Testis (tissue), 2 donors: Measurements from ENCODE around the gene SCNN1A.

ENCODE experiments used
- POLR2A ChIP-seq: fragments of 450-650 bp; IDR thresholded peaks from one replicate; pipeline ENCODE4 v1.6.1; 2017; ENCODE audit warnings: antibody characterized with exemption, mild to moderate bottlenecking, moderate library complexity
- TF ChIP-seq, protein P1 (sequence below), 3 experiments: fragments of 450-650 bp in 2 of 3; fragments of 200-600 bp in 1 of 3; sonication (generic) in 1 of 3; IDR thresholded peaks; one replicate each; pipeline ENCODE4 v1.5.1; 2016 to 2019; ENCODE audit warnings: antibody characterized with exemption in 3 of 3, mild to moderate bottlenecking in 2 of 3, moderate library complexity in 1 of 3

GRCh38 chr12:6369916-6370575 is 5.3 kb downstream of the SCNN1A start:
- TF ChIP-seq POLR2A = no peak
- TF ChIP-seq, protein P1, sequence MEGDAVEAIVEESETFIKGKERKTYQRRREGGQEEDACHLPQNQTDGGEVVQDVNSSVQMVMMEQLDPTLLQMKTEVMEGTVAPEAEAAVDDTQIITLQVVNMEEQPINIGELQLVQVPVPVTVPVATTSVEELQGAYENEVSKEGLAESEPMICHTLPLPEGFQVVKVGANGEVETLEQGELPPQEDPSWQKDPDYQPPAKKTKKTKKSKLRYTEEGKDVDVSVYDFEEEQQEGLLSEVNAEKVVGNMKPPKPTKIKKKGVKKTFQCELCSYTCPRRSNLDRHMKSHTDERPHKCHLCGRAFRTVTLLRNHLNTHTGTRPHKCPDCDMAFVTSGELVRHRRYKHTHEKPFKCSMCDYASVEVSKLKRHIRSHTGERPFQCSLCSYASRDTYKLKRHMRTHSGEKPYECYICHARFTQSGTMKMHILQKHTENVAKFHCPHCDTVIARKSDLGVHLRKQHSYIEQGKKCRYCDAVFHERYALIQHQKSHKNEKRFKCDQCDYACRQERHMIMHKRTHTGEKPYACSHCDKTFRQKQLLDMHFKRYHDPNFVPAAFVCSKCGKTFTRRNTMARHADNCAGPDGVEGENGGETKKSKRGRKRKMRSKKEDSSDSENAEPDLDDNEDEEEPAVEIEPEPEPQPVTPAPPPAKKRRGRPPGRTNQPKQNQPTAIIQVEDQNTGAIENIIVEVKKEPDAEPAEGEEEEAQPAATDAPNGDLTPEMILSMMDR (IDR thresholded peaks at IDR 0.05) = no peak
